ENCODE results near the gene ISY1.

DNA sequence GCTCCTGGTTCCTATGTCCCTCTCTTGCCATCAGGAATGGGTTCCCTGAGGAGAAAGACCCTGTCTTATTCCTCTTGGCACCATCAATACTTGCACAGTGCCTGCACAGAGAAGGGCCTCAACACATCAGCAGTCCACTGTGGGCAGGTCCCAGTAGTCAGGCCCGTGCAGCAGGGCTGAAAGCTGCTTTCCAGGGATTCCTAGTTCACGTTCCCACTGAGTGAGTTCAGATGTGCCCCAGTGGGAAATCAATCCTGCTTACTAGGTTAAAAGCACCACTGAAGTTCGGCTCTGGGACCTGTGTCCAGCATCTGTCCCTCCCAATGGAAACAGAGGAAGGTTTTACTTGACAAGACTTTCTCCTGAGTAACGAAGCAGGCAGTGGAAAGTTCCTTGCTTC, 55.0 kb downstream of the ISY1 start:
- TF ChIP-seq, protein P1, sequence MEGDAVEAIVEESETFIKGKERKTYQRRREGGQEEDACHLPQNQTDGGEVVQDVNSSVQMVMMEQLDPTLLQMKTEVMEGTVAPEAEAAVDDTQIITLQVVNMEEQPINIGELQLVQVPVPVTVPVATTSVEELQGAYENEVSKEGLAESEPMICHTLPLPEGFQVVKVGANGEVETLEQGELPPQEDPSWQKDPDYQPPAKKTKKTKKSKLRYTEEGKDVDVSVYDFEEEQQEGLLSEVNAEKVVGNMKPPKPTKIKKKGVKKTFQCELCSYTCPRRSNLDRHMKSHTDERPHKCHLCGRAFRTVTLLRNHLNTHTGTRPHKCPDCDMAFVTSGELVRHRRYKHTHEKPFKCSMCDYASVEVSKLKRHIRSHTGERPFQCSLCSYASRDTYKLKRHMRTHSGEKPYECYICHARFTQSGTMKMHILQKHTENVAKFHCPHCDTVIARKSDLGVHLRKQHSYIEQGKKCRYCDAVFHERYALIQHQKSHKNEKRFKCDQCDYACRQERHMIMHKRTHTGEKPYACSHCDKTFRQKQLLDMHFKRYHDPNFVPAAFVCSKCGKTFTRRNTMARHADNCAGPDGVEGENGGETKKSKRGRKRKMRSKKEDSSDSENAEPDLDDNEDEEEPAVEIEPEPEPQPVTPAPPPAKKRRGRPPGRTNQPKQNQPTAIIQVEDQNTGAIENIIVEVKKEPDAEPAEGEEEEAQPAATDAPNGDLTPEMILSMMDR (IDR thresholded peaks at IDR 0.05; ENCODE audit: insufficient read depth, low read length): no peak
- no peak for TF ChIP-seq POLR2AphosphoS5 (IDR thresholded peaks at IDR 0.05; ENCODE audit: low read depth)

All from HL-60 (cell line).